GM20431 (cell line): Measurements from ENCODE around the gene ATG16L1.

Experiments used
- in situ Hi-C: fragments of 300-500 bp; cut with MseI, MboI; formaldehyde crosslinking; loops from one replicate; pipeline ENCODE4 v1.15.0; 2020; ENCODE audit warnings: low sequenced_read_pairs; ENCODE audit not compliant: unreplicated experiment

Gene ATG16L1

DNA sequence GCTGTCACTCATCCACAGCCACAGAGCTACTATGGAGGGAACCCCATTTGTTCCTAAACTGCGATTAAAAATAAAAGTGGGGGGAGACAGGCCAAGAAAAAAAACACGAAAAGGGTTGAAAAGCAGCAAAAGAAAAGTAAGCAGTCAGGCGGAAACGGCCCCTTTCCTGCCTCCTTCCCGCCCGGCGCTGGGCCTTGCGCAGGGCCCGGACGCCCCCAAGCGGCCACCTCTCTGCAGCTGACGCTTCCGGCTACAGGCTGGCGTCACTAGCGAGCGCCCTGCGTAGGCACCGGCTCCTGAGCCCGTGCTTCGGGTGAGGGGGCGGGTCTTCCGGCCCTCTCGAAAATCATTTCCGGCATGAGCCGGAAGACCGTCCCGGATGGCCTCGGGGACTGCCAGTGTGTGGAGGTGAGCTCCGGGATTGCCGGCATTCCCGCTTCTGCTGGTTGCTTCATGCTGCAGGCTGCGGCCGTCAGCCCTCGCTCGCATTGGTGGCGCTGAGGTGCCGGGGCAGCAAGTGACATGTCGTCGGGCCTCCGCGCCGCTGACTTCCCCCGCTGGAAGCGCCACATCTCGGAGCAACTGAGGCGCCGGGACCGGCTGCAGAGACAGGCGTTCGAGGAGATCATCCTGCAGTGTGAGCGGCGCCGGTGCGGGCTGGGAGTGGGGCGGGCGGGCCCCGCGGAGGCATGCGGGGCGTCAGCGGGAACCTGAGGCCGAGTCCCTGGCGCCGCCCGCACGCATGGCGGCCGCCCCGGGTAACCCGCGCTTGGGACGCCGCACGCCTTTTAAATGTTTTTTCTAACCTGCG is at the start of gene ATG16L1:
Gene ATG16L1 (plus strand): TSS at position 368 of the 811 bp plus-strand sequence. CDS start 155 bp downstream, at position 523.
- in situ Hi-C loops: no loop called here

DNA sequence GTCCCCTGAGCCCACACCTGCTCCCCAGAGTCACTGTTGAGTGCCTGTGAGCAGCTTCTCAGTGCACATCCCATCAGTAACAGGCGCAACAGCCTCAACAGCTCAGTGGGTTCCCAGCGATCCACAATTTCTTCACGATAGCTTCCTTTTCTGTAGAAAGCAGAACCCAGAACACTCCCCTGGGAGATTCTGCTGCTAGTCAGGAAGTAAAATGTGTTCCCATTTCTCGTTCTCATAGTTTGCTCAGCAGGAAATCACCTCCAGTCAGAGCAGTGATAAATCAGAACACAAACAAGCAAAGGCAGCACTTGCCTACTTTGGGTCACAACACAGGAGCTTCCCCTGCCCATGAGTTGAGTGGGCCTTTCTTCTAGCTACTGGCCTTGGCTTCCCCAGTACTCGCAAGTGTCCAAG is 48.9 kb upstream of the ATG16L1 start:
- in situ Hi-C loops: no loop called here

DNA sequence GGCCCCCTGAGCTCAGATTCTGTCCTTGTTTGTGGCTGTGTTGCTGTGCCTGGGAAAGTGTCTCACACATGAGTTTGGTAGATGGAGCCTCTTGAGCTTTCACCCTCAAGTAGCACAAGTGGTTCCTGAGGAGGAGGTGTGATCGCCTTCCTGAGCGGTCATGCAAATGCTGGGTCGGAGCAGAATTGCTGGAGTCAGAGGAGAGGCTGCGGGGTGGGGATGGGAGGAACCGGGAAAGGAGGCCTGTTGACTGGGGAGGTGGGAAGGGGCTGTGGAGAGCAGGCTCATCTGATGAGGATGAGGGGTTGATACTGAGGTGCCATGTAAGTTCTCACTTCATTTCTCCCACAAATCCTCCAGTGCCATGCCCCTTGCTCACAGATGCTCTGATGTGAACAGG is 48.4 kb upstream of the ATG16L1 start:
- in situ Hi-C loops: no loop called here

DNA sequence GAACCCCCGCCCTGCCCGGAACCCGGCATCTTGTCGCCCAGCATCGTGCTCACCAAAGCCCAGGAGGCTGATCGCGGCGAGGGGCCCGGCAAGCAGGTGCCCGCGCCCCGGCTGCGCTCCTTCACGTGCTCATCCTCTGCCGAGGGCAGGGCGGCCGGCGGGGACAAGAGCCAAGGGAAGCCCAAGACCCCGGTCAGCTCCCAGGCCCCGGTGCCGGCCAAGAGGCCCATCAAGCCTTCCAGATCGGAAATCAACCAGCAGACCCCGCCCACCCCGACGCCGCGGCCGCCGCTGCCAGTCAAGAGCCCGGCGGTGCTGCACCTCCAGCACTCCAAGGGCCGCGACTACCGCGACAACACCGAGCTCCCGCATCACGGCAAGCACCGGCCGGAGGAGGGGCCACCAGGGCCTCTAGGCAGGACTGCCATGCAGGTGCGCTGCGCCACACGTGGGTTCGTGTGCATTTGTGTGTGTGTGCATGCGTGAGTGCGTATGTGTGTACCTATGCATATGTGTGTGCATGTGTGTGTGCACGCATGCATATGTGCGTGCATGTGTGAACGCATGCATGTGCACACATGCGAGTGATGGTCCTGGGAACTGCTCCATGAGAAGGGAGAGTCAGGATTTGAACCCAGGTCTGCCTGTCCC is 47.1 kb upstream of the ATG16L1 start:
- in situ Hi-C loops: no loop called here

DNA sequence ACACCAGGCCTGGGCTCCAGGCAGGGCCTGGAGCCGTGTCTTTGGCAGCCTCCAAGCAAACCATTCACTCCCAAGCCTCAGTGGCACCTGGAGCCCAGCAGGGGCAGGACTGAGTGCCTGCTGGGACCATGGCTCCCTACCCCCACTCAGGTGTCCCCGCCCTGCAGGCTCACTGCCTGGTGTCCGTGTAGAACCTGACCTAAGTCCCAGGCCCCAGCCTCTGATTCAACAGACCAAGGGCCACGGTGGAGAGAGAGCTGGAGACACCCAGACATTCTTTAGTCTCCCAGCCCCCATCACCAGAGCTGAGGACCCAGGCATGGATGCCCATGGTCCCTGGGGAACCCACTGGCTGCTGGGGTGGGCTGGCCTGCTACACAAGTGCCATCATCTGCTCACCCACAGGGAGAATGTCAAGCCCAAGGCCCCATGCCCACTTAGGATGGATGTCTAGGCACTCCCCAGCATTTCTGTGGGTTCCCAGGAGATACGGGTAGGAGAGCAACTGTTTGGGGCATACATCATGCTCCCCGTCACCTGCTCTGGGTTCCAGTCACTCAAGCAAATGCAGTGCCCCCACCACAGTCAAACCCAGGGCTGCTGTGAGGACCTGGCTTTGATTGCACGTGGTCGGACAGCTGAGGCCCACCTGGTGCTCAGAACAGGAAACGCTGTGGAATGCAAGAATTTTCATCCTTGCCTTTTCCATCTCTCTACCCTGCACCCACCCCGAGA is 42.9 kb upstream of the ATG16L1 start:
- in situ Hi-C loops: no loop called here

DNA sequence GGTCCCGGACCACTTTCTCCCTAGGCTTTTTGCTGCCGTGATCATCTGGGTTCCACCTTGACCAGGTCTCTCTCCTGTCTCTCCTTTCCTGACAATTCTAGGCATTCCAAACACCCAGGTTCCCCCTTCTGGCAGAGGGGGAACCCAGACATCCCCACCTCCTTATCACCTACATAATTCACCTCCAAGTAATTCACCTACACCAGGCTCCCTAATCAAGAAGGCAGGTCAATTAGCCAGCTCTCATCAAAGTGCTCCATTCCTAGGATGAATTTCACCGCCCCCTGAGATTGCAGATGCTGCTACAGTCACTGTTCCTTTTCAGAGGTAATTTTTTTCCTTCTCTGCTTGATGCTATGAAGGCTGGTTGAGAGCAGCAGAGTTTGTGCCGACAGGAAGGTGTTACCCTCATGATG is 42.3 kb upstream of the ATG16L1 start:
- in situ Hi-C loops: no loop called here

DNA sequence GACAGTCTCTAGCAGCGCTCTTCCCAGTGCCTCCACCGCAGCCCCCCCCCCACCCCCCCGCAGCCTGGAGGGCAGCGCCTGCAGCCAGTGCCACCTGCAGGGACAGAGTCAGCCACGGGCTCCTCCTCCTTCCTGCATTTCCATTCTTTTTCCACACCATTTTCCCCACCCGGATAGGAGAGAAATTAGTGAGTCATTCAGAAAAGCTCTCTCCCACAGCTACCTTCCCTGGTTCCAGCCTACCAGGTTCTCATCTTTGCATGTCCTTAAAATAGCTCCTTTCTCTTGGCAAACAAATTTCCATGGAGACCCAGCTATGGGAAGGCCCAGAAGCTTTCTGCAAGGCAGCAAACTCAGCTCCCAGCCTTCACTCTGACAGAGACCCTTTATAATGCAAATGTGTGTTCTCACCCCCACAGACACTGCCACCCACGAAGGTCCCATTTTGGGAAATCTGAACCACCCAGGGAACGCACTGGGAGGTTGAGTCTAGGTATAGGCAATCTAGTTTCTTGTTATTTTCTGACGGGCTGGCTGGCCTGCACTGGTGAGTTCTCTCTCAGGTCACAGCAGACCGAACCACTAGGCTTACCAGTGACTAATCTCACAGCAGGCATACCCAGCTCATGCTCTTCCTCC is 41.8 kb upstream of the ATG16L1 start:
- in situ Hi-C loops: no loop called here

DNA sequence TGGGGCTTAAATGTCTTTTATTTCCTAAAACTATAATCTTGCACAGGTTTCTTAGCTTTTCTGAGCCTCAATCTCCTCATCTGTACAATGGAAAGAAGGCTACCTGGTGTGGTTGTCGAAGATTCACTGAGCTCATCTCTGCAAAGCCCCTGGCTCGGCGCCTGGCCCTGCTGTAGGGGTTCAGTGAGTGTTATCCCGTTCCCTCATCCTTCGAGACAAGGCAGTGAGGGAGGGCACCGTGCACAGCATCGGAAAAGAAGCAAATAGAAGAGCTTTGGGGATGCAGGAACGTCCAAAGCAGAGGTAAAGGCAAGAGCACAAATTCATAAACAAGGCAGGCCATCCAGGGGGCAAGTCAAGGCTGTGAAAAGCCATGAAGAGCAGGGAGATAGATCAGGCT is 41.2 kb upstream of the ATG16L1 start:
- in situ Hi-C loops: no loop called here

DNA sequence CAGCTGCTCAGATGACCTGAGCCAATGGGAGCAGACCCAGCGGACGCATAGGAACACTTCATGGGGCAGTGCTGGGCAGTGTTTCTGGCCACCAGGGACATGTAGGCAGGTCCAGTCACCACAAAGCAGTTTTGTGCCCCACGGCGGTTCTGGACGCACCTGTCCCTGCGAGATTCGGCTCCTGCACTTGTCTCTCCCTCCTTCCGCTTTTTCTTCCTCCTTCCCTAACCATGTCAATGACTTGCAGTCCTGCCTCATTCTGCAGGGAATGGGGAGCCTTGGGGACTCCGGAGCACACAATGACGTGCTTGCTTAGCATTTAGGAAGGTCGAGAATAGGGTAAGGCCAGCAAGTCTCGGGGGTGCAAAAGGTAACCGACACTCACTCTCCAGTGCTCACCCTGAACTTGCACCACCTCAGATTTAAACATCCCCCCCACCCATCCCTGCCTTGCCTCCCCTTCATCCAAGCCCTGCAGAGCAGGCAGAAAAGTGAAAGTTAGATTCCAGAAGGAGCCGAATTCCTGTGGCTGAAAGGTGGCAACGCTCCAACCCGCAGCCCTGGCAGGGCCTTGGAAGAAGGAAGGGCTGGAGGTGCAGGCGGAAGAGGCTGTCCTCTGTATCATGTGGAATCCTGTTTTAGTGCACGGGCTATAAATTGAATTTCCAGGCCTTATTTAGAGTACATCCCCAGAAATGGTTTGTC is 40.5 kb upstream of the ATG16L1 start:
- in situ Hi-C loops: no loop called here

DNA sequence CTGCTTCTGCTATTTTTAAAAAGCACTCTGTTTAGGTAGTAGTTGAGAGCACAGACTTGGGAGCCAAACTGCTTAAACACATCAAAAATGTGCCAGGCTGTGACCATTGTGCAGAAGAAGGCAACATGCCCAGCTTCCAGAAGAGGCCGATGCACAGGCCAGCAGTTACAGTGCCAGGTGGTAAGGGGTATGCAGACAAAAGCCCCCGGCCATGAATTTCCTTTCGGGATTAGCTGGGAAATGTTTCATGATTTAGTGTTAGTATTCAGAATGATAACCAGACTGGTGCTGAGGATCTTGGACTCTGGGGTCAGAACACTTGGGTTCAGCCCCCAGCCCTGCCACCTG is 40.0 kb upstream of the ATG16L1 start:
- in situ Hi-C loops: no loop called here

DNA sequence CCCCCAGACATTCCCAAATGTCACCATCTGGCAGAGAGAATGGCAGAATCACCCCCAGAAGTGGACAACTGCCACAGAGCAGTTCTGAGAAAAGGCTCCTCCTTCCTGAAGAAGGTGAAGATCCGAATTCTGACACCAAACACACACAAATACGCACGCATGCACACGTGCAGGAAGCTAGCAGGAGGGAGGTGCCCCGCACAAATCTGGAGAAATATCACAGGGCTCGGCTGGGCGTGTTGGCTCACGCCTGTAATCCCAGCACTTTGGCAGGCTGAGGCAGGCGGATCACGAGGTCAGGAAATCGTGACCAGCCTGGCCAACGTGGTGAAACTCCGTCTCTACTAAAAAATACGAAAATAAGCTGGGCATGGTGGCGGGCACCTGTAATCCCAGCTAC is 38.5 kb upstream of the ATG16L1 start:
- in situ Hi-C loops: no loop called here

DNA sequence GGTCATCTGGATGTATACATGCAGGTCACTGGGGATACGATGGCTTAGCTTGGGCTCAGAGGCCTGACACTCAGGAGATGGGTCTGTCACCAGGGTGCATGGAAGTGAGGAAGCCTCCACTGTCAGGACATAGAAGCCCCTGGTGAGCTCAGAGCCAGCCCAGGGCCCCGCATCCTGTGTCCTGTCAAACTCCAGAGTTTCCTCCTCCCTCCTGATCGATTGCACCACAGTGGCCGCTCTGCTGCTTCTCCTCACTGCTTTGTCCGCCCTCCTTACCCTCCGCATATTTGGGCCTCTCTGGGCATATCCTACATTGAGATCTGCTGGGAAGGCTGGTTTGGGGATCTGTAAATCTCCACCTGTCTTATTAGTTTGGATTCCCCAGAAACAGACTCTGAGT is 37.5 kb upstream of the ATG16L1 start:
- in situ Hi-C loops: no loop called here

DNA sequence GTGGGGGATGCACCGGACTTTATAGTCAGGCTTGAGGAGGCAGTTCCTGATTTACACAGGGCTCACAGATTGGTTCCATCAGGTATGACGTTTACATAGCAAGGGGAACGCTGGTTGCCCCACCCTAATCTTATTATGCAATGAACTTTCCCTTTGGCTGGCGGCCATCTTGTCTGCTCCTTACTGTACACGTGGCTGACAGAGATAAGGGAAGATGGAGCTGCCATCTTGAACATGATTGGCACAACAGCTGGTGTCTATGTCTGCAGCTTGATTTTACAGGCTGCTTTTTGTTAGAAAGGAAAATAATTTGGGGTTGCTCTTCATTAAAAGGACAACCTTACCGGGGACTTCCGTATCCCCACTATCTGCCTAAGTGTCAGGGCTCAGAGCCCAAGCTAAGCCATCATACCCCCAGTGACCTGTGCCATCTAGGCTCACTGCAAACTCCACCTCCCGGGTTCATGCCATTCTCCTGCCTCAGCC is 33.5 kb upstream of the ATG16L1 start:
- in situ Hi-C loops: no loop called here

DNA sequence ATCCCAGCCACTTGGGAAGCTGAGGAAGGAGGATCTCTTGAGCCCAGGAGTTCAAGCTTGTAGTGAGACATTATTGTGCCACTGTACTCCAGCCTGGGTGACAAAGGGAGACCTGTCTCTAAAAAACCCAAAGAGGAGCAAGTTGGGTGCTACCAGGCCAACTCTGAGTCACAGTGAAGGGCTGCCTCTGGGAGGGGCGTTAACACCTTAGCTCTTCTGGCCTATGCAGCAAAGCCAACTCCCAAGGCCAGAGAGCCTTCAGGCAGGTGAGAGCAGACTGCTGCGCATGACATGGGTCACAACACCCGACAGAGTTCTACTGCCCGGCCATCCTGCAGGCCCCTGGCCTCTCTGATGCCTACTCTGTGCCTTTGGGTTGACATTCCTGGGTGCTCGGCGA is 32.6 kb upstream of the ATG16L1 start:
- in situ Hi-C loops: no loop called here

DNA sequence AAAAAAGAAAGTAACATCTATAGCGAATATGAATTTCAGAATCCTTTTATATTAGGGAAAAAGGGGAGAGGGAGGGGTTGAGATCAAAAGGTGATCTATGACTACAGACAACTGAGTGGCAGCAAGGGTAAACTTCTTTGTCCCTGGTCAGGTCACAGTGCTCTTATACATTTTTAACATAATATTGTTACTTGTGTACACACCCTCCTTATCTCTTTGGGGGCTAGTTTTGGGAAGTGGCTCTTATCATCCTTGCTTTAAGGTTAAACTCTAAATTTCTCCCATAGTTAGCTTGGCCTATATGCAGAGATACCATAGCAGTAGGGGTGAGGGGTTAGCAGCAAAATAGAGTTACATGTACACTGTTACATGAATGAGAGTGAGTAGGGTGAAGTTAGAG is 31.6 kb upstream of the ATG16L1 start:
- in situ Hi-C loops: no loop called here

DNA sequence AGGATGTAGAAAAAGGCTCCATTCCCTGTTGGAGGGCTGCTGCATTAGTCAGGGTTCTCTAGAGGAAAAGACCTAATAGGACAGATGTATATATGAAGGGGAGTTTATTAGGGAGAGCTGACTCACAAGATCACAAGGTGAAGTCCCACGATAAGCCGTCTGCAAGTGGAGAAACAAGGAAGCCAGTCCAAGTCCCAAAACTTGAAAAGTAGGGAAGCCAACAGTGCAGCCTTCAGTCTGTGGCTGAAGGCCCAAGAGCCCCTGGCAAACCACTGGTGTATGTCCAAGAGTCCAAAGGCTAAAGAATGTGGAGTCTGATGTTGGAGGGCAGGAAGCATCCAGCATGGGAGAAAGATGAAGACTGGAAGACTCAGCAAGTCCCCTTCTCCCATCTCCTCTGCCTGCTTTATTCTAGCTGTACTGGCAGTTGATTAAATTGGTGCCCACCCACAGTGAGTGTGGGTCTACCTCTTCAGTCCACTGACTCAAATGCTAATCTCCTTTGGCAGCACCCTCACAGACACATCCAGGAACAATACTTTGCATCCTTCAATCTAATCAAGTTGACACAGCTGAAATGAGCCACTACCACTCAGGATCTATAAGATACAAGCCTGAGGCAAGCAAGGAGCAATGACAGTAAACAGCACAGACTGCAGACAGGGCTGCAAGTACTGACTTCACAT is 30.0 kb upstream of the ATG16L1 start:
- in situ Hi-C loops: no loop called here

DNA sequence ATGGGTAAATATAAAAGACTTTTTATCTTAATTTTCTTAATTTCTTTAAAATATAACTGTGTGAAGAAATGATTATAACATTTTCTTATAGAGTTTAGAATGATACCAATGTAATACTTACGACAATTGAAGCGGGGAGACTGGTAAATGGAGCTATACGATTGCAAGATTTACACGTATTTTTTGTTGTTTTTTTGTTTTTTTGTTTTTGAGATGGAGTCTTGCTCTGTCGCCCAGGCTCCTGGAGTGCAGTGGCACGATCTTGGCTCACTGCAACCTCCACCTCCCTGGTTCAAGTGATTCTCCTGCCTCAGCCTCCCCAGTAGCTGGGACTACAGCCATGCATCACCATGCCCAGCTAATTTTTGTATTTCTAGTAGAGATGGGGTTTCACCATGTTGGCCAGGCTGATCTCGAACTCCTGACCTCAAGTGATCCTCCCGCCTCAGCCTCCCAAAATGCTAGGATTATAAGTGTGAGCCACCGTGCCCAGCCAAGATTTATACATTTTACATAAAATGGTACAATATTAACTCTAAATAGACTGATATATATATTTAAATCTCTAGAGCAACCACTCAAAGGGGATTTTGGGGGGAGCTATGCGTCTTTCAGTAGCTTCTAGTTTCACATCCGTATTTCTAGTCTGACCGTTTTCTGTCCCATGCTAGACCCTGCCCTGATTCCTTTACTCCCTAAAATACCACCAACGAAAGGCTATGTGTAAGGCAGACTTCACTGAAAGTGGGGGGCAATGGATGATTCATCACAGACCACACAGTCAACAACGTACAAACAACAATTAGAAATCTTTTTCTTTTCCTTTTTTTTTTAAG is 28.2 kb upstream of the ATG16L1 start:
- in situ Hi-C loops: no loop called here

DNA sequence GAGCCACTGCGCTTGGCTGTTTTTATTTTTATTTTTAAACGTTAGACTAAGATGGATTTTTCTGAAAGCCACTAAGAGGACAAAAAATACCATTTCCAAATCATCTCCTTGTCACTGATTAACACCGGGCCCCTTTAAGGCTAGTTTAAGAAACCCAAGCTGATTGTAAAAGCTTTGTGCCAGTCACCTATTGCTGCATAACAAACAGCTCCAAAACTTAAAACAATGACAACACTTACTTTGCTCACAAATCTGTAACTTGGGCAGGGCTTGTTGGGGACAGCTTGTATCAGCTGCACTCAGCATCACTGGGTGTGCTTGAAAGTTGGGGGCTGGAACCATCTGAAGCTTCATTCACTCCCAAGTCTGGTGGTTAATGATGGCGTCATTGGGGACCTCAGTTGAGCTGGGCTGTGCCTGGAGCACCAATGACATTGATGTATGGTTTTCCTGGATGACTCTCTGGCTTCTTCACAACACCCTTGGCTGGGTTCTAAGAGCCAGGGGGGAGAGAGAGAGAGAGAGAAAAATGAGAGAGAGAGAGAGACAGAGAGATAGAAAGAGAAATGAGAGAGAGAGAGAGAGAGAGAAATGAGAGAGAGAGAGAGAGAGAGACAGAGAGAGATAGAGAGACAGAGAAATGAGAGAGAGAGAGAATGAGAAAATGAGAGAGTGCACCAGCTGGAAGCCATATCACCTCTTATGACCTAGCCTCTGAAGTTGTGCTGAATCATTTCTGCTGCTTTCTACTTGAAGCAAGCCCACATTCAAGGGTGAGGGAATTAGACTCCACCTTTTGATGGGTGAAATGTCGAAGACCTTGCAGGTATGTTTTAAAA is 26.0 kb upstream of the ATG16L1 start:
- in situ Hi-C loops: no loop called here
